Glomerular visceral epithelial cell (primary cell): Measurements from ENCODE around the gene ZNF81.
"Not testable (repeated sequence)": the region's sequence is repeated elsewhere in the genome, so short reads cannot be mapped to it uniquely, and the experiment has no call there.

Experiments
- DNase-seq: peaks from one replicate; pipeline ENCODE4 v3.0.0-alpha.2; 2016; ENCODE audit errors: extremely low spot score

Gene ZNF81

GRCh38 chrX:47844117-47844516 lies 7.4 kb downstream of the ZNF81 start:
- no peak for DNase-seq

GRCh38 chrX:47846040-47846439 lies 9.3 kb downstream of the ZNF81 start:
- DNase-seq: no peak

- DNase-seq: no peak
These were observed 13.1 kb downstream of the ZNF81 start for GRCh38 chrX:47849778-47850177.

- DNase-seq: not testable (repeated sequence)
These were observed 13.7 kb downstream of the ZNF81 start for GRCh38 chrX:47850389-47850788.

- DNase-seq: no peak
These were observed 14.2 kb downstream of the ZNF81 start for GRCh38 chrX:47850901-47851300.

- no peak for DNase-seq
These were observed 17.8 kb downstream of the ZNF81 start for GRCh38 chrX:47854474-47854873.

GRCh38 chrX:47859686-47860085 lies 23.0 kb downstream of the ZNF81 start:
- DNase-seq: no peak

- DNase-seq: no peak
These were observed 26.0 kb downstream of the ZNF81 start for GRCh38 chrX:47862680-47863079.

GRCh38 chrX:47863187-47863586 lies 26.5 kb downstream of the ZNF81 start:
- no peak for DNase-seq

- DNase-seq: no peak
These were observed 27.6 kb downstream of the ZNF81 start for GRCh38 chrX:47864300-47864699.

- DNase-seq: no peak
These were observed 28.1 kb downstream of the ZNF81 start for GRCh38 chrX:47864785-47865184.

- DNase-seq: no peak
These were observed 36.4 kb downstream of the ZNF81 start for GRCh38 chrX:47873123-47873522.

GRCh38 chrX:47877327-47877726 lies 40.6 kb downstream of the ZNF81 start:
- DNase-seq: no peak

- no peak for DNase-seq
These were observed 41.5 kb downstream of the ZNF81 start for GRCh38 chrX:47878198-47878597.

- no peak for DNase-seq
These were observed 42.8 kb downstream of the ZNF81 start for GRCh38 chrX:47879463-47879862.

GRCh38 chrX:47880927-47881326 lies 44.2 kb downstream of the ZNF81 start:
- DNase-seq: no peak

- DNase-seq: no peak
These were observed 48.8 kb downstream of the ZNF81 start for GRCh38 chrX:47885501-47885900.

- DNase-seq: no peak
These were observed 61.3 kb downstream of the ZNF81 start for GRCh38 chrX:47898024-47898423.

- no peak for DNase-seq
These were observed 64.1 kb downstream of the ZNF81 start for GRCh38 chrX:47900833-47901232.

- DNase-seq: no peak
These were observed 65.5 kb downstream of the ZNF81 start for GRCh38 chrX:47902161-47902560.

- no peak for DNase-seq
These were observed 79.3 kb downstream of the ZNF81 start for GRCh38 chrX:47915886-47916493.

GRCh38 chrX:47918274-47918673 lies 81.6 kb downstream of the ZNF81 start:
- DNase-seq: no peak

GRCh38 chrX:47927212-47927611 lies 90.5 kb downstream of the ZNF81 start:
- no peak for DNase-seq

GRCh38 chrX:47931970-47932369 lies 95.3 kb downstream of the ZNF81 start:
- DNase-seq: not testable (repeated sequence)
